H9 (cell line): ENCODE measurements around the gene DNASE1L2. TPM values are rescaled to one million over a fixed set of nuclear protein-coding genes. Genes with fewer than 3 reads are reported as not detected.

ENCODE experiments used
- DNase-seq: peaks from one replicate; pipeline ENCODE4 v3.0.0-alpha.2; 2017
- H2AFZ ChIP-seq: one replicate; pipeline ENCODE4 v1.6.1; 2013; ENCODE audit warnings: mild to moderate bottlenecking, low read length, control low read depth, moderate library complexity
- H2AK5ac ChIP-seq: 2 replicates; pipeline ENCODE4 v1.6.1; 2013; ENCODE audit warnings: low read length, control low read depth, mixed read lengths; ENCODE audit not compliant: insufficient read length
- H2BK120ac ChIP-seq: one replicate; pipeline ENCODE4 v1.6.1; 2013; ENCODE audit warnings: low read depth, mild to moderate bottlenecking, low read length, control low read depth, inconsistent platforms; ENCODE audit not compliant: poor library complexity, severe bottlenecking
- H2BK12ac ChIP-seq: 2 replicates; pipeline ENCODE4 v1.6.1; 2013; ENCODE audit warnings: low read length, control low read depth, mixed read lengths, low read depth; ENCODE audit not compliant: insufficient read length
- H2BK15ac ChIP-seq: 2 replicates; pipeline ENCODE4 v1.6.1; 2013; ENCODE audit warnings: low read depth, low read length, control low read depth
- H2BK20ac ChIP-seq: one replicate; pipeline ENCODE4 v1.6.1; 2013; ENCODE audit warnings: low read depth, mild to moderate bottlenecking, low read length, control low read depth, inconsistent platforms; ENCODE audit not compliant: poor library complexity, severe bottlenecking
- H2BK5ac ChIP-seq: 2 replicates; pipeline ENCODE4 v1.6.1; 2013; ENCODE audit warnings: low read length, control low read depth, mixed read lengths; ENCODE audit not compliant: insufficient read length
- H3K14ac ChIP-seq: 2 replicates; pipeline ENCODE4 v1.6.1; 2013; ENCODE audit warnings: low read length, control low read depth; ENCODE audit not compliant: insufficient read depth
- H3K18ac ChIP-seq: 2 replicates; pipeline ENCODE4 v1.6.1; 2013; ENCODE audit warnings: low read depth, mild to moderate bottlenecking, mixed read lengths, low read length, control low read depth; ENCODE audit not compliant: insufficient read length
- H3K23ac ChIP-seq: 2 replicates; pipeline ENCODE4 v1.6.1; 2013; ENCODE audit warnings: low read length, control low read depth, mixed read lengths, low read depth; ENCODE audit not compliant: insufficient read length
- H3K23me2 ChIP-seq: 2 replicates; pipeline ENCODE4 v1.6.1; 2013; ENCODE audit warnings: low read depth, mild to moderate bottlenecking, mixed read lengths, low read length, control low read depth; ENCODE audit not compliant: insufficient read length, poor library complexity, severe bottlenecking
- H3K27ac ChIP-seq: 2 replicates; pipeline ENCODE4 v1.5.1; 2013; ENCODE audit warnings: low read length, control low read depth, mixed read lengths, low read depth; ENCODE audit not compliant: insufficient read length
- H3K27me3 ChIP-seq: 2 replicates; pipeline ENCODE4 v1.6.1; 2013; ENCODE audit warnings: low read length, control low read depth, inconsistent platforms; ENCODE audit not compliant: insufficient read depth
- H3K4ac ChIP-seq: 2 replicates; pipeline ENCODE4 v1.6.1; 2013; ENCODE audit warnings: low read depth, mild to moderate bottlenecking, control low read depth, inconsistent platforms, low read length, moderate library complexity
- H3K4me1 ChIP-seq: 2 replicates; pipeline ENCODE4 v1.6.1; 2013; ENCODE audit warnings: low read length, control low read depth, inconsistent platforms; ENCODE audit not compliant: insufficient read depth
- H3K4me2 ChIP-seq: 2 replicates; pipeline ENCODE4 v1.6.1; 2013; ENCODE audit warnings: low read length, control low read depth, mixed read lengths; ENCODE audit not compliant: insufficient read length, insufficient read depth
- H3K56ac ChIP-seq: 2 replicates; pipeline ENCODE4 v1.6.1; 2013; ENCODE audit warnings: low read depth, mild to moderate bottlenecking, mixed read lengths, low read length, control low read depth; ENCODE audit not compliant: insufficient read length
- H3K79me1 ChIP-seq: 2 replicates; pipeline ENCODE4 v1.6.1; 2013; ENCODE audit warnings: low read depth, mild to moderate bottlenecking, moderate library complexity, low read length, control low read depth, inconsistent platforms; ENCODE audit not compliant: insufficient read depth, poor library complexity, severe bottlenecking
- H3K79me2 ChIP-seq: 2 replicates; pipeline ENCODE4 v1.6.1; 2013; ENCODE audit warnings: low read length, control low read depth, inconsistent platforms; ENCODE audit not compliant: insufficient read depth
- H3K9ac ChIP-seq: 2 replicates; pipeline ENCODE4 v1.6.1; 2013; ENCODE audit warnings: low read length, control low read depth, mixed read lengths; ENCODE audit not compliant: insufficient read length; ENCODE audit errors: extremely low read depth
- H3K9me3 ChIP-seq: one replicate; pipeline ENCODE4 v1.6.1; 2013; ENCODE audit warnings: low read depth, low read length, inconsistent platforms; ENCODE audit not compliant: control insufficient read depth
- H3T11ph ChIP-seq: one replicate; pipeline ENCODE4 v1.6.1; 2013; ENCODE audit warnings: mild to moderate bottlenecking, low read length, control low read depth, inconsistent platforms
- H4K20me1 ChIP-seq: one replicate; pipeline ENCODE4 v1.6.1; 2013; ENCODE audit not compliant: control insufficient read depth, insufficient read length, insufficient read depth
- H4K5ac ChIP-seq: 2 replicates; pipeline ENCODE4 v1.6.1; 2013; ENCODE audit warnings: low read depth, mild to moderate bottlenecking, mixed read lengths, low read length, control low read depth; ENCODE audit not compliant: insufficient read length
- H4K8ac ChIP-seq: replicated peaks from 2 replicates; pipeline ENCODE4 v1.6.1; 2013; ENCODE audit warnings: low read length, control low read depth, mixed read lengths, low read depth; ENCODE audit not compliant: insufficient read length
- H4K91ac ChIP-seq: 2 replicates; pipeline ENCODE4 v1.6.1; 2013; ENCODE audit warnings: low read depth, mild to moderate bottlenecking, moderate library complexity, mixed read lengths, low read length, control low read depth; ENCODE audit not compliant: insufficient read length
- H3K27ac Mint-ChIP-seq, 3 experiments: 2 replicates in 2 of 3; 3 replicates in 1 of 3; pipeline ENCODE4 v1.8.0; 2020 to 2021; ENCODE audit warnings: mixed read lengths in 3 of 3, mild to moderate bottlenecking in 1 of 3, moderate library complexity in 1 of 3
- H3K27me3 Mint-ChIP-seq: 2 replicates; pipeline ENCODE4 v1.8.0; 2021; ENCODE audit warnings: low read depth, mild to moderate bottlenecking, moderate library complexity, mixed read lengths
- H3K36me3 Mint-ChIP-seq, 3 experiments: 2 replicates in 2 of 3; 3 replicates in 1 of 3; pipeline ENCODE4 v1.8.0; 2020 to 2021; ENCODE audit warnings: low read depth in 3 of 3, mixed read lengths in 3 of 3; ENCODE audit not compliant: insufficient read depth in 1 of 3
- H3K4me1 Mint-ChIP-seq, 2 experiments: 2 replicates each; pipeline ENCODE4 v1.8.0; 2020; ENCODE audit warnings: mixed read lengths in 2 of 2
- H3K4me3 Mint-ChIP-seq, 2 experiments: 2 replicates in 1 of 2; 3 replicates in 1 of 2; pipeline ENCODE4 v1.8.0; 2020 to 2021; ENCODE audit warnings: mild to moderate bottlenecking in 2 of 2, mixed read lengths in 2 of 2, moderate library complexity in 1 of 2
- H3K9me3 Mint-ChIP-seq, 2 experiments: 2 replicates in 1 of 2; 3 replicates in 1 of 2; pipeline ENCODE4 v1.8.0; 2020; ENCODE audit warnings: mild to moderate bottlenecking in 2 of 2, mixed read lengths in 2 of 2, moderate library complexity in 1 of 2
- CTCF ChIP-seq: fragments of 200-600 bp; sonication (generic); conservative IDR thresholded peaks from 3 replicates; pipeline ENCODE4 v1.8.0; 2021; ENCODE audit warnings: antibody characterized with exemption, mild to moderate bottlenecking
- WGBS: extraction: QIAGEN DNeasy Blood & Tissue Kit; methylation state at CpG from one replicate; pipeline ENCODE4 v1.1.7; 2013; ENCODE audit warnings: missing lambda C conversion rate, low lambda C conversion rate, mixed read lengths; ENCODE audit not compliant: insufficient read length; ENCODE audit errors: extremely low coverage; 5-methylcytosine and 5-hydroxymethylcytosine counted together
- total RNA-seq: library from RNA; stranded (reverse); gene quantifications from 2 replicates; pipeline ENCODE4 v1.2.1, GENCODE V29; 2021

The DNASE1L2 gene
- total RNA-seq, 1 experiment from 2014 or later: 2.5 TPM

DNA sequence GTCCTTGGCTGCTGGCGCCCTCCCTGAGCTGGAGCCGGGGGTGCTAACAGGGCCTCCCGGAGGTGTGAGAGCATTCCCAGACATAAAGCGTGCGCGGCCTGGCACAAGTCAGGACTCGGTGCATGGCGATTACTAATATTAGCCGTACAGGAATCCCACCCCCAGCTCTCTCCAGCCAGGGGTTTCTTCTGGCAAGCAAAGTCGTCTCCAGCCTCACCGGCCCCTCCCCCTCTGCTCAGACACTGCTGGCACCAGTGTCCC is 44.9 kb upstream of the DNASE1L2 start:
- H3K14ac ChIP-seq: no peak overlapping the region
- no peak overlapping the region for H3K4ac ChIP-seq
- no peak for DNase-seq
- no peak overlapping the region for H2AK5ac ChIP-seq
- H2BK20ac ChIP-seq: no peak overlapping the region
- H2BK15ac ChIP-seq: no peak overlapping the region
- H3K27me3 ChIP-seq: no peaks in the 10 kb centered on the region
- H3K23me2 ChIP-seq: peaks cover 7% of the 10 kb centered on the region
- no peaks in the 10 kb centered on the region for H4K20me1 ChIP-seq
- no peak overlapping the region for H2BK12ac ChIP-seq
- no peak overlapping the region for H3K9ac ChIP-seq
- H3K4me1 ChIP-seq: no peaks in the 10 kb centered on the region
- H3K36me3 Mint-ChIP-seq: no peaks in the 10 kb centered on the region
- H3K56ac ChIP-seq: no peak overlapping the region
- no peaks in the 10 kb centered on the region for H3K79me2 ChIP-seq
- TF ChIP-seq CTCF: no peak
- H3K27ac Mint-ChIP-seq: no peak overlapping the region
- no peak overlapping the region for H2AFZ ChIP-seq
- no peak overlapping the region for H2BK5ac ChIP-seq
- no peaks in the 10 kb centered on the region for H3K9me3 Mint-ChIP-seq
- H3K4me1 Mint-ChIP-seq: peaks cover 4 to 6% of the 10 kb centered on the region in 2 experiments; a peak in 1 of 4 replicates
- no peak overlapping the region for H4K8ac ChIP-seq
- no peaks in the 10 kb centered on the region for H3K79me1 ChIP-seq
- no peak overlapping the region for H4K5ac ChIP-seq
- WGBS: no CpG with 5 or more reads among the region's 11 CpGs
- no peak overlapping the region for H3K18ac ChIP-seq
- H3T11ph ChIP-seq: no peak overlapping the region
- no peak overlapping the region for H3K27ac ChIP-seq
- H2BK120ac ChIP-seq: no peak overlapping the region
- H3K4me3 Mint-ChIP-seq: no peak overlapping the region
- H3K23ac ChIP-seq: no peak overlapping the region
- peaks cover 2% of the 10 kb centered on the region for H3K27me3 Mint-ChIP-seq
- no peaks in the 10 kb centered on the region for H3K9me3 ChIP-seq
- H3K4me2 ChIP-seq: no peak overlapping the region
- no peak overlapping the region for H4K91ac ChIP-seq
